Small intestine (tissue), 7 donors: ENCODE results near the gene NLRC4. TPM values are rescaled to one million over a fixed set of nuclear protein-coding genes. Genes with fewer than 3 reads are reported as not detected.
"Not testable (repeated sequence)": the region's sequence is repeated elsewhere in the genome, so short reads cannot be mapped to it uniquely, and the experiment has no call there.

Experiments
- DNase-seq, 2 donors: peaks; one replicate each; pipeline versions ENCODE4 v3.0.0 to v3.0.0-alpha.2; 2013
- FAIRE-seq: peaks from 2 replicates; lab custom pipeline; 2012; peaks lifted over from hg19 to GRCh38; lab: Jason Lieb, UNC
- H3K27ac ChIP-seq, 3 donors: one replicate each; pipeline ENCODE4 v1.5.1; 2013; ENCODE audit warnings: low read length in 2 of 3, mild to moderate bottlenecking in 2 of 3, control low read depth in 1 of 3, inconsistent platforms in 1 of 3, low read depth in 1 of 3, moderate library complexity in 1 of 3
- H3K27me3 ChIP-seq, 3 donors: one replicate each; pipeline ENCODE4 v1.6.1; 2013; ENCODE audit warnings: low read length in 3 of 3, inconsistent platforms in 1 of 3; ENCODE audit not compliant: control insufficient read depth in 3 of 3, insufficient read depth in 3 of 3
- H3K36me3 ChIP-seq, 3 donors: one replicate each; pipeline ENCODE4 v1.6.1; 2013; ENCODE audit warnings: low read length in 3 of 3, inconsistent platforms in 1 of 3, low read depth in 1 of 3, mild to moderate bottlenecking in 1 of 3, moderate library complexity in 1 of 3; ENCODE audit not compliant: control insufficient read depth in 3 of 3, insufficient read depth in 2 of 3
- H3K4me1 ChIP-seq, 3 donors: one replicate each; pipeline ENCODE4 v1.6.1; 2013; ENCODE audit warnings: low read length in 2 of 3, inconsistent platforms in 1 of 3, low read depth in 1 of 3, mild to moderate bottlenecking in 1 of 3, moderate library complexity in 1 of 3; ENCODE audit not compliant: control insufficient read depth in 3 of 3, insufficient read depth in 2 of 3
- H3K4me3 ChIP-seq, 3 donors: one replicate each; pipeline ENCODE4 v1.5.1; 2013; ENCODE audit warnings: low read length in 3 of 3, control low read depth in 1 of 3, inconsistent platforms in 1 of 3, low read depth in 1 of 3, mild to moderate bottlenecking in 1 of 3, moderate library complexity in 1 of 3
- H3K9me3 ChIP-seq, 2 donors: one replicate each; pipeline ENCODE4 v1.6.1; 2013; ENCODE audit warnings: low read depth in 1 of 2, low read length in 1 of 2; ENCODE audit not compliant: control insufficient read depth in 2 of 2, insufficient read depth in 1 of 2
- WGBS, 3 donors: extraction: QIAGEN DNeasy Blood & Tissue Kit; methylation state at CpG; one replicate each; pipeline ENCODE4 v1.1.7; 2013; 5-methylcytosine and 5-hydroxymethylcytosine counted together
- polyA plus RNA-seq, 4 donors: library from polyadenylated mRNA; stranded (reverse) in 3 of 4; unstranded in 1 of 4; fragments of 200-250 nt in 3 of 4; fragments of 120-200 nt in 1 of 4; gene quantifications; one replicate each; pipeline versions ENCODE4 v1.2.1 to v1.2.3, GENCODE V29; 2013
- donor health status: healthy with polysubstance abuse.
- donor health status: control.
- donor health status: control.
- donor health status: Bipolar disorder and iron deficiency.
- donor health status: healthy.

Gene NLRC4
- polyA plus RNA-seq, 4 donors: 0.22 to 1.1 (median 0.89) TPM

DNA sequence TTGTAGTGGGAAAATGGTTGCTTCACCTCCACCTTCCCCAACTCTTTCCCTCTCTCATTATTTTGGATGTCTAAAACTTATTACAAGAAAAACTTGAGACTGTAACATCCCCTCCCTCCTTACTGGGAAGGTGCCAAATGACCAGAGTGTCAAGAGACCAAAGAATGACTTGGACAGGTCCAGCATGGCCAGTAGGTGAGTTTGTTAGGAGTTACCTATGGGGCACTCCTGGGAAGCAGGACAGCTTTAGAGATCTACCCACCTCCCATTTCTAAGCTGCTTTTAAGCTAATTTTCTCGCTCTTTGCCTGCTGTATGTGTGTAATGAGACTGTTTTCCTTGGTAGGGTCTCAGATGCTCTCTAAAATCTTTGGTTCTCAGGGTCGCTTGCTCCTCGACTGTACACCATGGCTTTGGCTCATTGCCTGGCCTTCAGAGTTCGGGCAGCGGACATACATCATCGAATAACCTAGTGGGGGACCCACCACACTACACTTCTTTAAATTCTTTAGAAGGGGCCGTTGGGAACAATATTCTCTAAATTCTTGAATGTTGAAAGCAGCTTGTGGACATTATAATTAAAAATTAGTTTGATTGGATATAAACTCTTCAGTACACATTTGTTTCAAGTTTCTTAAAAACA is 53.8 kb downstream of the NLRC4 start:
- H3K27me3 ChIP-seq: no peaks in the 10 kb centered on the region
- H3K9me3 ChIP-seq: peaks cover 0 to 2% of the 10 kb centered on the region in 2 donors
- no peaks in the 10 kb centered on the region for H3K4me1 ChIP-seq
- WGBS, 3 donors: 92 to 95% (median 92%) methylated on average over 7 of the region's 7 CpGs
- H3K27ac ChIP-seq: no peak overlapping the region
- H3K36me3 ChIP-seq: peaks cover 3 to 28% (median 4%) of the 10 kb centered on the region in 3 donors
- DNase-seq: no peak
- H3K4me3 ChIP-seq: no peak overlapping the region
- no peak for FAIRE-seq

DNA sequence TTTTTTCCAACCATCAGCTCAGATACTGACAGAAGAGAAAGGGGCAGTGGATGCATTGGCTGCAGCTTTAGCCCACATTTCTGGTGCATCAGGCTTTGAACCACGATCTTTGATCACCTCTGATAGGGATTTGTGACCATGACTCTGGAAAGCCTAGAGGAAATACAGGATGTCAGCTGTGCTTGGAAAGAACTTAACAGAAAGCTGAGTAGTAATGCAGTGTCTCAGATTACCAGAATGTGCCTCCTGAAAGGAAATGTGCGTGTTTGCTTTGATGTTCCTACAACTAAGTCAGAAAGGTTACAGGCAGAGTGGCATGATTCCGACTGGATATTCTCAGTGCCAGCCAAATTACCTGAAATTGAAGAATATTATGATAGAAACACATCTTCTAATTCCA is 61.3 kb downstream of the NLRC4 start:
- not testable (repeated sequence) for H3K9me3 ChIP-seq, DNase-seq, FAIRE-seq, H3K27ac ChIP-seq, H3K27me3 ChIP-seq, H3K4me1 ChIP-seq, H3K4me3 ChIP-seq
- 96% methylated on average over 3 of the region's 3 CpGs for WGBS, 3 donors
- H3K36me3 ChIP-seq: peaks cover 4 to 20% (median 6%) of the 10 kb centered on the region in 3 donors

DNA sequence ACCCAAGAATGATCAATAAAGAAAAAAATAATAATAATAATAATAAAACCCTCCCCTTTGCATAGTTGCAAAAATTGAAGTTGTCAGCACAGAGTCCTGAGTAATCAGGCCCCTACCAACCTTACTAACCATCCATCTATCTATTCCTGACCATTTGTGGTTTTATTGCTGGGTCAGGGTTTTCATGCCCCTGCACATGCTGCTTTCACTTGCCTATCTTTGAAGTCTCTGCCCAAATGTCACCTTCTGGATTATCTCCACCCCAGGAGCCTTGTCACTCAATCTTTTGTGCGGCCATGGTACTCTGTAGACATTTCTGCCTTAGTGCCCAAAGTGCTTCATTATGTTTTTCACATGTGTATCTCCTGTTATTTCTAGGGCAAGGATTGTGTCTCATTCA is 63.9 kb downstream of the NLRC4 start:
- Histone ChIP-seq H3K9me3 (no peaks in the 10 kb centered on the region), H3K36me3 (peaks cover 8 to 24% (median 9%) of the 10 kb centered on the region in 3 donors), H3K27ac (no peak overlapping the region), H3K4me1 (no peaks in the 10 kb centered on the region), H3K4me3 (no peak overlapping the region), H3K27me3 (no peaks in the 10 kb centered on the region)
- no peak for FAIRE-seq
- WGBS, 3 donors: 96 to 100% (median 98%) methylated on average over 1 of the region's 1 CpG
- DNase-seq: no peak

DNA sequence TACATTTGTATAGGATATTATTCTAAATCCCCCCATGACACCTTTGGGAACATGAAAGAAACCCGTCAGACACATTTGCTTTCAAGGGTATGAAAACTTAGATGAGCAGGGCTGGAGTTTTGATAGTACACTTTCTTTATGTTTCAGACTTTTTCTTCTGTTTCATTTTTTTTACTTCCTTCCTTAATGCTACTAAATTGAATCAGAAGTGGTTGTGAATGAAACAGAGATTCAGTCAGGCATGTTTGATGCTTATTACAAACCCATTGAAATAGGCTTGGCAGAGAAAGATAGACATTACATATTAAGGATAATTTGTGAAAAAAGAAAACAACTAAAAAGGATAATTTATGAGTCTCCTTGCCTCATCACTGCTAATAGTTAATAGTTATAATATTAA is 72.3 kb downstream of the NLRC4 start:
- DNase-seq (no peak), FAIRE-seq (no peak)
- Histone ChIP-seq H3K4me1 (no peaks in the 10 kb centered on the region), H3K9me3 (no peaks in the 10 kb centered on the region), H3K4me3 (no peak overlapping the region), H3K36me3 (peaks cover 0 to 26% (median 6%) of the 10 kb centered on the region in 3 donors), H3K27me3 (no peaks in the 10 kb centered on the region), H3K27ac (no peak overlapping the region)
- WGBS, 3 donors: 82 to 97% (median 96%) methylated on average over 1 of the region's 1 CpG

DNA sequence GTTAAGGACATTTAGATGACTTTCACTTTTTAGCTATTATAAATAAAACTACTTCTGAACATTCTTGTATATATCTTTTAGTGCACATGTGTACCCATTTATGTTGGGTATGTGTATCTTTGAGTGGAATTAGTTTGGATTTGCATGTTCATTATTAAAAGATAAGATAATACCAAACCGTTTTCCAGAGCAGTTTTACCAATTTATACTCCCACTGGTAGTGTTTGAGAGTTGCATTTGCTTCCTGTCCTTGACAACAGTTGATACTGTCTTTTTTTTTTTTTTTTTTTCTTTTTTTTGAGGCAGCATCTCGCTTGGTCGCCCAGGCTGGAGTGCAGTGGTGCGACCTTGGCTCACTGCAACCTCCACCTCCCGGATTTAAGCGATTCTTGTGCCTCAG is 75.7 kb downstream of the NLRC4 start:
- Histone ChIP-seq H3K27me3 (no peaks in the 10 kb centered on the region), H3K4me3 (no peak overlapping the region), H3K27ac (no peak overlapping the region), H3K9me3 (no peaks in the 10 kb centered on the region), H3K36me3 (peaks cover 3 to 31% (median 4%) of the 10 kb centered on the region in 3 donors), H3K4me1 (no peaks in the 10 kb centered on the region)
- FAIRE-seq (no peak), DNase-seq (no peak)
- 77 to 86% (median 83%) methylated on average over 6 of the region's 6 CpGs for WGBS, 3 donors

DNA sequence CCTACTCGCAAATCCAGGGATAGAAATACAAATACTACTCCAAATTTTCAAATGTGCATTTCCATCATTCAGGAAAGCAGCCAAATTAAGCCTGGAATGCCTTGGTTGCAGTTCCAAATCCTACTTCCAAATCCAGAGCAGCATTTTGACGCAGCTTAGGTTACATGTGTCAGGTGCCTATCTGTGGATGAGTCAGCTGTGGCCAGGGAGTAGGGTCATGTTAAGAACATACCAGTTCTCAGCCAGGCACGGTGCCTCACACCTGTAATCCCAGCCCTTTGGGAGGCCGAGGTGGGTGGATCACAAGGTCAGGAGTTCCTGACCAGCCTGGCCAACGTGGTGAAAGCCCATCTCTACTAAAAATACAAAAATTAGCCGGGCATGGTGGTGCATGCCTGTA is 82.0 kb downstream of the NLRC4 start:
- FAIRE-seq (no peak), DNase-seq (no peak)
- H3K27ac ChIP-seq: no peak overlapping the region

More for the DNA sequence above, 82.0 kb downstream of the NLRC4 start:
- Histone ChIP-seq H3K9me3 (no peaks in the 10 kb centered on the region), H3K4me3 (no peak overlapping the region), H3K4me1 (no peaks in the 10 kb centered on the region), H3K36me3 (peaks cover 2 to 45% (median 15%) of the 10 kb centered on the region in 3 donors), H3K27me3 (no peaks in the 10 kb centered on the region)
- 95 to 98% (median 96%) methylated on average over 6 of the region's 6 CpGs for WGBS, 3 donors

Other genes starting within 250 kb of the NLRC4 start
- gene DPY30, start 225.1 kb downstream of the NLRC4 start, polyA plus RNA-seq: 100 to 1,000 TPM in 3 of 4 donors, 10 to 100 TPM in 1; 84.8 to 125 (median 108) TPM
- gene SPAST, start 201.3 kb downstream of the NLRC4 start, polyA plus RNA-seq: 10 to 100 TPM in 1 of 4 donors, 1 to 10 TPM in 3; 5.8 to 28.7 (median 6.9) TPM
- 10 to 100 TPM in 2 of 4 donors, 1 to 10 TPM in 2; 2.2 to 22.4 (median 6.8) TPM for gene SLC30A6, start 99.0 kb downstream of the NLRC4 start, polyA plus RNA-seq
- 10 to 100 TPM; 10.3 to 39.5 (median 13.3) TPM for gene YIPF4, start 13.0 kb upstream of the NLRC4 start, polyA plus RNA-seq
- gene BIRC6, start 92.1 kb upstream of the NLRC4 start, polyA plus RNA-seq: 10 to 100 TPM; 14.6 to 55.1 (median 20.6) TPM